Stomach (tissue), 9 donors: ENCODE results near the gene HIBADH. TPM values are rescaled to one million over a fixed set of nuclear protein-coding genes. Genes with fewer than 3 reads are reported as not detected.
A peak's percentile ranks its signal among the peaks of the same experiment; 100 is the strongest.

ENCODE experiments used
- DNase-seq, 2 donors: peaks; one replicate each; pipeline versions ENCODE4 v3.0.0 to v3.0.0-alpha.2; 2013 to 2019
- H3K27ac ChIP-seq, 5 donors: fragments of 200-600 bp in 4 of 5; sonication (generic) in 4 of 5; one replicate each; pipeline ENCODE4 v1.5.1; 2013 to 2019; ENCODE audit warnings: mild to moderate bottlenecking in 1 of 5, moderate library complexity in 1 of 5
- H3K27me3 ChIP-seq, 3 donors: fragments of 200-600 bp; sonication (generic); one replicate each; pipeline ENCODE4 v1.5.1; 2017 to 2019; ENCODE audit warnings: mixed run types in 1 of 3
- H3K36me3 ChIP-seq, 4 donors: fragments of 200-600 bp; sonication (generic); 1 replicate in 3 of 4; 2 replicates in 1 of 4; pipeline ENCODE4 v1.5.1; 2016 to 2019
- H3K4me1 ChIP-seq, 4 donors: fragments of 200-600 bp; sonication (generic); one replicate each; pipeline ENCODE4 v1.5.1; 2016 to 2019
- H3K4me3 ChIP-seq, 4 donors: fragments of 200-600 bp; sonication (generic) in 3 of 4; one replicate each; pipeline ENCODE4 v1.5.1; 2016 to 2019; ENCODE audit warnings: mild to moderate bottlenecking in 1 of 4
- H3K9me3 ChIP-seq, 4 donors: fragments of 200-600 bp; sonication (generic); one replicate each; pipeline ENCODE4 v1.5.1; 2016 to 2019
- CTCF ChIP-seq, 7 experiments: fragments of 450-650 bp in 4 of 7; fragments of 200-600 bp in 3 of 7; sonication (generic) in 3 of 7; IDR thresholded peaks; one replicate each; pipeline ENCODE4 v1.5.1; 2016 to 2019; ENCODE audit warnings: antibody characterized with exemption in 7 of 7, control low read depth in 2 of 7, mild to moderate bottlenecking in 1 of 7
- EP300 ChIP-seq: sonication (generic); formaldehyde crosslinking; IDR thresholded peaks from one replicate; pipeline ENCODE4 v1.6.1; 2017; ENCODE audit warnings: antibody characterized with exemption
- POLR2A ChIP-seq, 4 donors: fragments of 450-650 bp; IDR thresholded peaks; one replicate each; pipeline ENCODE4 v1.6.1; 2016; ENCODE audit warnings: antibody characterized with exemption in 4 of 4, control low read depth in 2 of 4, mild to moderate bottlenecking in 1 of 4, moderate library complexity in 1 of 4
- POLR2AphosphoS5 ChIP-seq, 3 donors: sonication (generic); formaldehyde crosslinking; IDR thresholded peaks; one replicate each; pipeline ENCODE4 v1.6.1; 2016; ENCODE audit warnings: antibody characterized with exemption in 3 of 3
- WGBS, 5 donors: extraction: QIAGEN DNeasy Blood & Tissue Kit in 3 of 5; methylation state at CpG; one replicate each; pipeline versions ENCODE4 v1.1.5 to v1.1.7; 2013 to 2018; 5-methylcytosine and 5-hydroxymethylcytosine counted together
- intact Hi-C: fragments of 100-400 bp; cut with DNase I; formaldehyde crosslinking; loops from one replicate; pipeline ENCODE4 v1.15.1; 2023; ENCODE audit warnings: low total_unique reads
- polyA plus RNA-seq, 3 donors: library from polyadenylated mRNA; stranded (reverse); fragments of 200-250 nt; gene quantifications; one replicate each; pipeline ENCODE4 v1.2.3, GENCODE V29; 2013
- total RNA-seq, 5 donors: library from RNA; depleted of rRNA; stranded (reverse); fragments of >200 nt; gene quantifications; one replicate each; pipeline versions ENCODE4 v1.1.0 to v1.2.3, GENCODE V29; 2014 to 2016
- donor health status: healthy with polysubstance abuse.
- donor health status: Bipolar disorder and iron deficiency.
- donor health status: healthy.

Gene HIBADH
- total and polyA plus RNA-seq, 8 donors, result 17.5 to 65.2 (median 45.8) TPM

GRCh38 chr7:27700501-27700900, 37.8 kb upstream of the HIBADH start:
- Histone ChIP-seq H3K36me3 (no peaks in the 10 kb centered on the region), H3K27ac (no peak overlapping the region), H3K4me1 (peaks cover 0 to 5% (median 0%) of the 10 kb centered on the region in 4 donors), H3K4me3 (no peak overlapping the region), H3K27me3 (peaks cover 0 to 4% (median 0%) of the 10 kb centered on the region in 3 donors), H3K9me3 (no peaks in the 10 kb centered on the region)
- WGBS, 5 donors, result 29 to 62% (median 55%) methylated on average over 6 of the region's 6 CpGs
- DNase-seq, result no peak
- no peak for TF ChIP-seq EP300
- no peak for TF ChIP-seq POLR2AphosphoS5 (IDR thresholded peaks at IDR 0.05)
- intact Hi-C loops, result no loop called here

GRCh38 chr7:27699751-27700150, 37.1 kb upstream of the HIBADH start:
- no peak for TF ChIP-seq POLR2AphosphoS5 (IDR thresholded peaks at IDR 0.05)
- no peak for TF ChIP-seq CTCF (IDR thresholded peaks at IDR 0.05)
- TF ChIP-seq POLR2A (IDR thresholded peaks at IDR 0.05), result no peak
- TF ChIP-seq EP300, result no peak
- intact Hi-C loops, result no loop called here
- WGBS, 5 donors, result 91 to 100% (median 96%) methylated on average over 2 of the region's 2 CpGs
- Histone ChIP-seq H3K27me3 (peaks cover 0 to 4% (median 0%) of the 10 kb centered on the region in 3 donors), H3K4me3 (no peak overlapping the region), H3K9me3 (no peaks in the 10 kb centered on the region), H3K4me1 (peaks cover 0 to 5% (median 0%) of the 10 kb centered on the region in 4 donors), H3K36me3 (no peaks in the 10 kb centered on the region), H3K27ac (no peak overlapping the region)
- DNase-seq, result no peak

- peaks cover 0 to 4% (median 0%) of the 10 kb centered on the region in 3 donors for H3K27me3 ChIP-seq
- H3K4me1 ChIP-seq, result peaks cover 0 to 5% (median 0%) of the 10 kb centered on the region in 4 donors
- no peaks in the 10 kb centered on the region for H3K36me3 ChIP-seq
- DNase-seq, result peak; percentile 59 to 86
- intact Hi-C loops, result no loop called here
- peak overlapping the region in 3 of 5 donors; percentile 46 to 74 (median 69) for H3K27ac ChIP-seq
- 31 to 42% (median 38%) methylated on average over 3 of the region's 3 CpGs for WGBS, 5 donors
- no peak overlapping the region for H3K4me3 ChIP-seq
- no peaks in the 10 kb centered on the region for H3K9me3 ChIP-seq
- peak in 2 of 3 donors; percentile 43 to 53 for TF ChIP-seq POLR2AphosphoS5 (IDR thresholded peaks at IDR 0.05)
- no peak for TF ChIP-seq CTCF (IDR thresholded peaks at IDR 0.05)
- no peak for TF ChIP-seq EP300
- no peak for TF ChIP-seq POLR2A (IDR thresholded peaks at IDR 0.05)
These were observed 35.3 kb upstream of the HIBADH start for GRCh38 chr7:27697861-27698430.

GRCh38 chr7:27695096-27695495, 32.4 kb upstream of the HIBADH start:
- H3K4me3 ChIP-seq, result no peak overlapping the region

More at GRCh38 chr7:27695096-27695495, 32.4 kb upstream of the HIBADH start:
- DNase-seq, result no peak
- H3K4me1 ChIP-seq, result peaks cover 0 to 5% (median 0%) of the 10 kb centered on the region in 4 donors
- 85 to 94% (median 90%) methylated on average over 4 of the region's 4 CpGs for WGBS, 5 donors
- intact Hi-C loops, result no loop called here
- no peaks in the 10 kb centered on the region for H3K27me3 ChIP-seq
- no peaks in the 10 kb centered on the region for H3K9me3 ChIP-seq
- no peak overlapping the region for H3K27ac ChIP-seq
- no peak for TF ChIP-seq POLR2A (IDR thresholded peaks at IDR 0.05)
- TF ChIP-seq POLR2AphosphoS5 (IDR thresholded peaks at IDR 0.05), result no peak
- TF ChIP-seq EP300, result no peak
- TF ChIP-seq CTCF (IDR thresholded peaks at IDR 0.05), result no peak
- H3K36me3 ChIP-seq, result no peaks in the 10 kb centered on the region
